Measurements from ENCODE around the gene HRG. TPM values are rescaled to one million over a fixed set of nuclear protein-coding genes. Genes with fewer than 3 reads are reported as not detected.

Gene HRG
- total RNA-seq, 4 donors from 2014 or later = 0.46 to 1.1 TPM; not detected in 2

GRCh38 chr3:186619787-186620212 is 46.0 kb upstream of the HRG start:
- in situ Hi-C loops (cut with MboI; ENCODE audit: low sequenced_read_pairs in 4 of 4) = loop anchor here (5.0 to 25.0 kb wide), 3 partner anchors 195 to 543 kb away; no protein-coding TSS in a partner anchor

GRCh38 chr3:186620213-186621092 is 45.4 kb upstream of the HRG start:
- peaks cover 0 to 6% of the 10 kb centered on the region in 2 donors for H3K4me1 ChIP-seq
- intact Hi-C loops (cut with DNase I; ENCODE audit: low total_unique reads) = no loop called here

More at GRCh38 chr3:186619787-186620212, 46.0 kb upstream of the HRG start:
- ATAC-seq (no peak), DNase-seq (no peak)
- peaks cover 10 to 15% (median 14%) of the 10 kb centered on the region in 3 donors for H3K27me3 ChIP-seq
- H3K27ac ChIP-seq = no peak overlapping the region
- no peaks in the 10 kb centered on the region for H3K36me3 ChIP-seq
- peaks cover 0 to 6% of the 10 kb centered on the region in 2 donors for H3K4me1 ChIP-seq
- H3K4me3 ChIP-seq = no peak overlapping the region
- intact Hi-C loops (cut with DNase I; ENCODE audit: low total_unique reads) = loop anchor here (5.0 to 10.0 kb wide), 2 partner anchors 545 to 637 kb away; no protein-coding TSS in a partner anchor
- no peaks in the 10 kb centered on the region for H3K9me3 ChIP-seq
- TF ChIP-seq CTCF (IDR thresholded peaks at IDR 0.05 in 4 of 5, conservative IDR thresholded peaks at IDR 0.05 in 1 of 5) (no peak), POLR2A (IDR thresholded peaks at IDR 0.05) (no peak)

GRCh38 chr3:186621894-186622650 is 43.7 kb upstream of the HRG start:
- no peak for TF ChIP-seq CTCF (IDR thresholded peaks at IDR 0.05 in 4 of 5, conservative IDR thresholded peaks at IDR 0.05 in 1 of 5)
- TF ChIP-seq POLR2A (IDR thresholded peaks at IDR 0.05) = no peak
- ATAC-seq (no peak), DNase-seq (no peak)
- Histone ChIP-seq H3K36me3 (no peaks in the 10 kb centered on the region), H3K27ac (no peak overlapping the region), H3K9me3 (no peaks in the 10 kb centered on the region), H3K4me3 (no peak overlapping the region), H3K27me3 (peaks cover 10 to 14% (median 14%) of the 10 kb centered on the region in 3 donors), H3K4me1 (peaks cover 0 to 3% of the 10 kb centered on the region in 2 donors)
- intact Hi-C loops (cut with DNase I; ENCODE audit: low total_unique reads) = no loop called here
- in situ Hi-C loops (cut with MboI; ENCODE audit: low sequenced_read_pairs in 4 of 4) = loop anchor here (25.0 kb wide), 1 partner anchor 540 kb away; no protein-coding TSS in a partner anchor

More at GRCh38 chr3:186620213-186621092, 45.4 kb upstream of the HRG start:
- peaks cover 10 to 15% (median 14%) of the 10 kb centered on the region in 3 donors for H3K27me3 ChIP-seq
- ATAC-seq (no peak), DNase-seq (no peak)
- no peak overlapping the region for H3K4me3 ChIP-seq
- no peak overlapping the region for H3K27ac ChIP-seq
- in situ Hi-C loops (cut with MboI; ENCODE audit: low sequenced_read_pairs in 4 of 4) = loop anchor here (25.0 kb wide), 1 partner anchor 542 kb away; no protein-coding TSS in a partner anchor
- no peaks in the 10 kb centered on the region for H3K9me3 ChIP-seq
- no peaks in the 10 kb centered on the region for H3K36me3 ChIP-seq
- TF ChIP-seq CTCF (IDR thresholded peaks at IDR 0.05 in 4 of 5, conservative IDR thresholded peaks at IDR 0.05 in 1 of 5) (no peak), POLR2A (IDR thresholded peaks at IDR 0.05) (no peak)

- H3K27ac ChIP-seq = no peak overlapping the region
- peaks cover 8 to 10% (median 8%) of the 10 kb centered on the region in 3 donors for H3K27me3 ChIP-seq
- intact Hi-C loops (cut with DNase I; ENCODE audit: low total_unique reads) (no loop called here), in situ Hi-C loops (cut with MboI; ENCODE audit: low sequenced_read_pairs in 4 of 4) (loop anchor here (25.0 kb wide), 1 partner anchor 540 kb away; no protein-coding TSS in a partner anchor)
- ATAC-seq (no peak), DNase-seq (no peak)
- no peaks in the 10 kb centered on the region for H3K36me3 ChIP-seq
- no peaks in the 10 kb centered on the region for H3K4me1 ChIP-seq
- no peak overlapping the region for H3K4me3 ChIP-seq
- H3K9me3 ChIP-seq = no peaks in the 10 kb centered on the region
- no peak for TF ChIP-seq POLR2A (IDR thresholded peaks at IDR 0.05)
- no peak for TF ChIP-seq CTCF (IDR thresholded peaks at IDR 0.05 in 4 of 5, conservative IDR thresholded peaks at IDR 0.05 in 1 of 5)
Observed at GRCh38 chr3:186622651-186623310, 43.0 kb upstream of the HRG start.
